Measurements from ENCODE around the gene DLG5. TPM values are rescaled to one million over a fixed set of nuclear protein-coding genes. Genes with fewer than 3 reads are reported as not detected.

DLG5 gene
- total RNA-seq, 2 donors from 2014 or later, result 22.6 to 35.6 TPM

DNA sequence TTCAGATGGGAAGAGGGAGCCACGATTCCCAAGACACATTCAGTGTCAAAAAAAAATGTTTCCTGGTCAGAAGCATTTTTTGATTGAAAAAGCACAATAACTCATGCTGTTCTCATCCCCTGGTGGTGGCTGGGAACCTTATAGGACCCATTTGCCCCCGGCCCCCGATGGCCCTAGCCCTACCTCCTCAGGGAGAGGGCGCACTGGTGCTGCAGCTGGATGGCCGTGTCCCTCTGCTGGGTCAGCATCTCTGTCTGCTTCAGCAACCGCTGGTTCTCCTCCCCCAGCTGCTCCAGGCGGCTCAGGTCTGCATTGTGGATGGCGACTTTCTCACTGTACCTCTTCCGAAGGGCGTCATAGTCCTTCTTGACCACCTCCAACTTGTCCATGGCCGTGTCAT lies 83.3 kb downstream of the DLG5 start:
- Histone ChIP-seq H3K27me3 (no peaks in the 10 kb centered on the region), H3K9me3 (no peaks in the 10 kb centered on the region), H3K27ac (no peak overlapping the region), H3K4me3 (no peak overlapping the region), H3K36me3 (replicated peaks in 1 of 2; ENCODE audit: insufficient read depth in 1 of 2, low read depth in 2 of 2) (peaks cover 0 to 9% of the 10 kb centered on the region in 2 donors), H3K4me1 (no peaks in the 10 kb centered on the region)
- intact Hi-C loops (cut with DNase I), result loop anchor here (10.0 kb wide), 1 partner anchor 142 kb away; no protein-coding TSS in a partner anchor
- ATAC-seq, result no peak
- no peak for TF ChIP-seq CTCF (IDR thresholded peaks at IDR 0.05)
- TF ChIP-seq POLR2A (IDR thresholded peaks at IDR 0.05), result no peak
- WGBS, 2 donors, result 91 to 92% methylated on average over 11 of the region's 11 CpGs
- no peak for DNase-seq

- Histone ChIP-seq H3K4me1 (no peaks in the 10 kb centered on the region), H3K9me3 (no peaks in the 10 kb centered on the region), H3K27me3 (no peaks in the 10 kb centered on the region), H3K36me3 (replicated peaks in 1 of 2; ENCODE audit: insufficient read depth in 1 of 2, low read depth in 2 of 2) (peaks cover 0 to 9% of the 10 kb centered on the region in 2 donors), H3K27ac (no peak overlapping the region), H3K4me3 (no peak overlapping the region)
- 88 to 96% methylated on average over 3 to 5 of the region's 5 CpGs for WGBS, 2 donors
- ATAC-seq (no peak), DNase-seq (no peak)
- intact Hi-C loops (cut with DNase I), result loop anchor here (10.0 kb wide), 1 partner anchor 142 kb away; no protein-coding TSS in a partner anchor
- TF ChIP-seq CTCF (IDR thresholded peaks at IDR 0.05) (no peak), POLR2A (IDR thresholded peaks at IDR 0.05) (no peak)
These were observed 83.8 kb downstream of the DLG5 start for GRCh38 chr10:77842652-77843212.

- Histone ChIP-seq H3K4me3 (no peak overlapping the region), H3K27ac (no peak overlapping the region), H3K27me3 (no peaks in the 10 kb centered on the region), H3K36me3 (replicated peaks in 1 of 2; ENCODE audit: insufficient read depth in 1 of 2, low read depth in 2 of 2) (peaks cover 0 to 10% of the 10 kb centered on the region in 2 donors), H3K9me3 (no peaks in the 10 kb centered on the region), H3K4me1 (no peaks in the 10 kb centered on the region)
- DNase-seq, result no peak
- 94% methylated on average over 26 to 27 of the region's 27 CpGs for WGBS, 2 donors
- intact Hi-C loops (cut with DNase I), result loop anchor here (10.0 kb wide), 1 partner anchor 143 kb away; no protein-coding TSS in a partner anchor
- TF ChIP-seq POLR2A (IDR thresholded peaks at IDR 0.05), result no peak
- no peak for TF ChIP-seq CTCF (IDR thresholded peaks at IDR 0.05)
- ATAC-seq, result no peak
These were observed 84.7 kb downstream of the DLG5 start for GRCh38 chr10:77841711-77842375.

- H3K27ac ChIP-seq, result no peak overlapping the region
- no peaks in the 10 kb centered on the region for H3K9me3 ChIP-seq
- peaks cover 0 to 10% of the 10 kb centered on the region in 2 donors for H3K36me3 ChIP-seq (replicated peaks in 1 of 2; ENCODE audit: insufficient read depth in 1 of 2, low read depth in 2 of 2)
- H3K27me3 ChIP-seq, result no peaks in the 10 kb centered on the region
- no peaks in the 10 kb centered on the region for H3K4me1 ChIP-seq
- ATAC-seq (no peak), DNase-seq (no peak)
- WGBS, 2 donors, result 94 to 96% methylated on average over 8 of the region's 8 CpGs
- H3K4me3 ChIP-seq, result no peak overlapping the region
- intact Hi-C loops (cut with DNase I), result loop anchor here (10.0 kb wide), 1 partner anchor 144 kb away; no protein-coding TSS in a partner anchor
- TF ChIP-seq CTCF (IDR thresholded peaks at IDR 0.05) (no peak), POLR2A (IDR thresholded peaks at IDR 0.05) (no peak)
These were observed 85.9 kb downstream of the DLG5 start for GRCh38 chr10:77840636-77841035.
